Activated CD4-positive, alpha-beta T cell treated with anti-CD3 and anti-CD28 coated beads for 4 hours (primary cell): ENCODE measurements around the gene PRX.

Experiments used
- DNase-seq, 2 donors: peaks; one replicate each; pipeline ENCODE4 v3.0.0-alpha.2; 2020

PRX gene

GRCh38 chr19:40363069-40363468 lies 50.1 kb downstream of the PRX start:
- DNase-seq = no peak

DNA sequence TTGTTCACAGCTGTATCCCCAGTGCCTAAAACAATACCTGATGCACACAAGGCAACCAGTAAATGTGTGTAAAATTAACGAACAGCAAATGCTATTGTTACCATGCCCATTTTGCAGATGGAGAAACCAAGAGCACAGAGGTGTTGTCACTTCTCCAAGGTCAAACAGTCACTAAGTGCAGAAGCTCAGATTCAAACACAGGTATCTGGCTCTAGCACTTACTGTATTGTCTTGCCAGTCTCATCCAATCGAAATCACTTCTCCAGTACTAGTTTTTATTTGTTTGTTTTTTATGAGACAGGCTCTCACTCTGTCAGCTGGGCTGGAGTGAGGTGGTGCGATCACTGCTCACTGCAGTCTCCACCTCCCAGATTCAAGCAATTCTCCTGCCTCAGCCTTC lies 51.0 kb downstream of the PRX start:
- DNase-seq = no peak

DNA sequence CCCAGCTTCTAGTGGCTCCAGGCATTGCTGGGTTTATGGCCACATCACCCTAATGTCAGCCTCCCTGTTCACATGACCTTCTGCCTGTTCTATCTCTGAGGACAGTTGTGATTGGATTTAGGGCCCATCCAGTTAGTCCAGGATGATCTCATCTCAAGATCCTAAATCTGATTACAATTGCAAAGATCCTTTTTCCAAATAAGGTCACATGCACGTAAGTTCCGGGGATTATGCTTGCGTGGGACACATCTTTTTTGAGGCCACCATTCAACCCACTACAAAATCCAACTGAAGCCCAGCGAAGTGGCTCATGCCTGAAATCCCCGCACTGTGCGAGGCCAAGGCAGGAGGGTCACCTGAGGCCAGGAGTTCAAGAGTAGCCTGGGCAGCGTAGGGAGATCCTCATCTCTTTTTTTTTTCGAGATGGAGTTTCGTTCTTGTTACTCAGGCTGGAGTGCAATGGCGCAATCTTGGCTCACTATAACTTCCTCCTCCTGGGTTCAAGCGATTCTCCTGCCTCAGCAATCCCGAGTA lies 52.4 kb downstream of the PRX start:
- no peak for DNase-seq

DNA sequence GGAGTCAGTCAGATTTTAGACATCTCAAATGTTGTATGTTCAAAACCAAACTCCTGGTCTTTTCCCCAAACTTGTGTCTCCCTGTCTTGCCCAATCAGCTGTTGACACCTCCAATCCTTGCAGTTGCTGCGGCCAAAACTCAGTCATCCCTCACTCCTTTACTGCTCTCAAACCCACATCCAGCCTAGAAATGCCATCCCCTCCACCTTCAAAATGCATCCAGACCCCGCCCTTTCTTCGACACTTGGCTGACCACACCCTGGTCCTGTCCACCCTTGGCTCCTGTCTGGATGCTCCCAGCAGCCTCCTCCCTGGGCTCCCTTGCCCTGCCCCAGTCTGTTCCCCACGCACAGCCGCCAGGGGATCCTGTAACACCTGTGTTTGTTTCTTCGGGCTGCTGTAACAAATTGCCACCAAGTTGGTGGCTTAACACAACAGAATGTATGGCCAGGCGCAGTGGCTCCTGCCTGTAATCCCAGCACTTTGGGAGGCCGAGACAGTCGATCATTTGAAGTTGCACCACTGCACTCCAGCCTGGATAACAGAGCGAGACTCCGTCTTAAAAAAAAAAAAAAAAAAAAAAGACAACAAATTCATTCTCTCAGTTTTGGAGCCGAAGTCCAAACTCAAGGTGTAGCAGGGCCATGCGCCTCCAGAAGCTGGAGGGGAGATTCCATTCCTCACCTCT lies 53.0 kb downstream of the PRX start:
- DNase-seq = no peak

GRCh38 chr19:40358773-40359172 lies 54.4 kb downstream of the PRX start:
- DNase-seq = no peak

DNA sequence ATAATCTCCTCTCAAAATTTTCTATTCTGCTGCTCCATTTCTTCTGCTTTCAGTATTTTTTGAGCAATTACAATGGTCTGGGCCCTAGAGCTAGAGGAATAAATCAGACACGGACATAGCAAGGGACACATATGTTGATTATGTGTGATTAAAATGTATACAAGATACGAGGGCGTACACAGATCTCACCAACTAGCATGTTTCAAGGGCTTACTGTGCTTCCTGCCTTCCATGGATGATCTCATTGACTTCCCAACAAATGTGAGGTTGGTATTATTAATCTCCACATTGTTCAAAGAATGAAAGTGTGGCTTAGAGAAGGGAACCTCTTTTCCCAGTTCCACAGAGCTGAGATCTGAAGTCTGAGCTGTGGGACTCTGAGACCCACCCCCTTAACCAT lies 55.5 kb downstream of the PRX start:
- no peak for DNase-seq

DNA sequence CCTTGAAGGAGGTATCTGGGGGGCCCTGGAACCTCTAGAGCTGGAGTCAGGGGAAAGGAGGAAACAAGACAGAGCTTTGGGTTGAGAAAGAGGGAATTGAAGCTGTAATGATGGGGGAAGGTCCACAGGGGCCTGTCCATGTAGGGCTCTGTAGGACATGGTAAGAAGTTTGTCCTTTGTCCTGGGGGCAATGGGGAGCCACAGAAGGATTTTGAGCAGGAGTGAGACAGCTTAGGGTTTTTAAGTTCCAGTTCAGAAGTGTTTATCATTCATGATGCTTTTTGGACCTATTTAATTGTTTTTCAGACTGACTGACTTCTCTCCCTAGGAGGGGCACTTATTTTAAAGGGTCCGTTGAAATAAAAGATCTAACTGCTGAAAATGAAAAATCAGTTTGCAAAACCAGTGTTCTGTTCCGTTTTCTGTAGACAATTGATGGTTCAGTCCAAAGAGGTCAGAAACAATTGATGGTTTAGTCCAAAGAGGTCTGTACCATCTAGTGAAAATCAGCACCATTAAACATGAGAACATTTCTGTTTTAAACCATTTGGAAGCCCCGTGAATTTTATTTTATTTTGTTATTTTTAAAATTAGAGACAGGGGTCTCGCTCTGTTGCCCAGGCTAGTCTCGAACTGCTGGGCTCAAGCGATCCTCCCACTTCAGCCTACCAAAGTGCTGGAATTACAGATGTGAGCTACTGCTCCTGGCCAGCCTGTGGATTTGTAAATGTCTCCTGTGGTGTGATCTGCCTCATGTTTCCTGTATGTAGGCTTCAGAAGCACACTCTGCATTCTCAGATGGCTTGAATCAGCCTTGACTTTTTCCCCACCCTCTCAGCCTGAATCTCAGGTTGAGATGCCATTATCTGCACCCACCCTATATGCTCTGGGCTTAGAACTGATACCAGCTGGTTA lies 56.2 kb downstream of the PRX start:
- DNase-seq = no peak

- DNase-seq = no peak
Measured at GRCh38 chr19:40355975-40356680, 57.0 kb downstream of the PRX start.

DNA sequence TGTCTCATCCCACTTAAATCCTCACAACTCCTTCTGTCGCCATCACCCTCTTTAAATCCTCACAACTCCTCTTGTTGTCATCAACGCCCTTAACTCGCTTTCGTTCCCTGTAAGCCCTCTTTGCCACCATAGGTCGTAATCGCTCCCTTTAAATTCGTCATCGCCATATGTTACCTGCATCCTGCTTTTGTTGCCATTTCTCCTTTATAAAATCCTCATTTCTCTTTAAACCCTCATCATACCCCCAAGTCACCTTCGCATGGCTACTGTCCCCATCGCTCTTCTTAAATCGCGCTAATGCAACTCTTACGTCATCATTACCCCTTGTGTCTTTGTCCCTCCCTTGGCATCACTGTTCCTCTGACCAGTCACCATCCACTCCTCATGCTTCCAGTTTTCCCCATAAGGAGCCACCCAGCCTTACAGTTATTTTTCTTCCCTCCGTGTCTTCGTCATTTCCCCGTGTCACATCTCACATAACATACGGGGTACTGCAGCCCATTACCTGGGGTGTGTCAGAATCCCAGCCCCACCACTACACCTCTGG lies 64.1 kb downstream of the PRX start:
- DNase-seq = no peak

GRCh38 chr19:40348125-40348913 lies 64.9 kb downstream of the PRX start, which contains the start of the genes C19orf47 and PLD3:
Gene C19orf47, minus strand, starts transcription at chr19:40348397. Its CDS starts 6,540 bp downstream, at chr19:40341857.
Gene PLD3, plus strand, starts transcription at chr19:40348695. Its CDS starts 17,789 bp downstream, at chr19:40366484.
- DNase-seq = peak; percentile 96 to 99

- DNase-seq = no peak
Measured at GRCh38 chr19:40344422-40344821, 68.8 kb downstream of the PRX start.
